GM12874 (cell line): ENCODE measurements around the gene MAT2A.

Experiments used
- CTCF ChIP-seq: IDR thresholded peaks from 2 replicates; pipeline ENCODE4 v1.5.1; 2011; ENCODE audit warnings: low read depth, mild to moderate bottlenecking, control low read depth, low read length, moderate library complexity; ENCODE audit not compliant: insufficient read depth

Gene MAT2A

GRCh38 chr2:85561280-85562212, 22.6 kb downstream of the MAT2A start, which contains the start of gene GGCX:
Gene GGCX, minus strand, starts transcription at chr2:85561493. Its CDS starts 65 bp downstream, at chr2:85561428.
- no peak for TF ChIP-seq CTCF

GRCh38 chr2:85564144-85564563, 25.2 kb downstream of the MAT2A start:
- TF ChIP-seq CTCF: no peak

GRCh38 chr2:85566265-85566664, 27.3 kb downstream of the MAT2A start:
- TF ChIP-seq CTCF: no peak

GRCh38 chr2:85575739-85576138, 36.8 kb downstream of the MAT2A start:
- TF ChIP-seq CTCF: no peak

- no peak for TF ChIP-seq CTCF
These were observed 38.1 kb downstream of the MAT2A start for GRCh38 chr2:85577063-85577385.

GRCh38 chr2:85577386-85578242, 38.6 kb downstream of the MAT2A start, which contains the start of gene VAMP8:
Gene VAMP8, plus strand, starts transcription at chr2:85577586. Its CDS starts 61 bp downstream, at chr2:85577647.
- TF ChIP-seq CTCF: no peak
